PFSK-1 (cell line): ENCODE measurements around the gene MCCD1.

Source experiments
- POLR2AphosphoS5 ChIP-seq: IDR thresholded peaks from 2 replicates; pipeline ENCODE4 v1.6.1; 2012; ENCODE audit warnings: low read depth, mild to moderate bottlenecking, control low read depth, low read length, moderate library complexity
- REST ChIP-seq, 2 experiments: IDR thresholded peaks; 2 replicates each; pipeline versions ENCODE4 v1.6.1 to v1.8.0; 2011 to 2012; ENCODE audit warnings: low read depth in 2 of 2, low read length in 2 of 2, control low read depth in 1 of 2, inconsistent platforms in 1 of 2, mild to moderate bottlenecking in 1 of 2, moderate library complexity in 1 of 2; ENCODE audit not compliant: insufficient read depth in 1 of 2
- TAF1 ChIP-seq: IDR thresholded peaks from 2 replicates; pipeline ENCODE4 v1.6.1; 2012; ENCODE audit warnings: low read length, control low read depth, borderline replicate concordance; ENCODE audit not compliant: insufficient read depth

- TF ChIP-seq REST (IDR thresholded peaks at IDR 0.05; ENCODE audit: insufficient read depth in 1 of 2, low read depth in 2 of 2, low read length in 2 of 2) (no peak), POLR2AphosphoS5 (no peak), TAF1 (no peak)
Measured at GRCh38 chr6:31560697-31561058, 31.9 kb downstream of the MCCD1 start.
